Glomerular endothelial cell (primary cell): ENCODE results near the gene BCKDHB. TPM values are rescaled to one million over a fixed set of nuclear protein-coding genes. Genes with fewer than 3 reads are reported as not detected.
"Not testable (repeated sequence)": the region's sequence is repeated elsewhere in the genome, so short reads cannot be mapped to it uniquely, and the experiment has no call there.

Source experiments
- DNase-seq: peaks from one replicate; pipeline ENCODE4 v3.0.0-alpha.2; 2011; ENCODE audit warnings: low read depth, low spot score; ENCODE audit errors: extremely low read depth
- total RNA-seq: library from RNA; depleted of rRNA; stranded (reverse); fragments of >200 nt; gene quantifications from 2 replicates; pipeline ENCODE4 v1.2.3, GENCODE V29; 2015

BCKDHB gene
- total RNA-seq = 9.7 and 10.6 TPM in 2 replicates

DNA sequence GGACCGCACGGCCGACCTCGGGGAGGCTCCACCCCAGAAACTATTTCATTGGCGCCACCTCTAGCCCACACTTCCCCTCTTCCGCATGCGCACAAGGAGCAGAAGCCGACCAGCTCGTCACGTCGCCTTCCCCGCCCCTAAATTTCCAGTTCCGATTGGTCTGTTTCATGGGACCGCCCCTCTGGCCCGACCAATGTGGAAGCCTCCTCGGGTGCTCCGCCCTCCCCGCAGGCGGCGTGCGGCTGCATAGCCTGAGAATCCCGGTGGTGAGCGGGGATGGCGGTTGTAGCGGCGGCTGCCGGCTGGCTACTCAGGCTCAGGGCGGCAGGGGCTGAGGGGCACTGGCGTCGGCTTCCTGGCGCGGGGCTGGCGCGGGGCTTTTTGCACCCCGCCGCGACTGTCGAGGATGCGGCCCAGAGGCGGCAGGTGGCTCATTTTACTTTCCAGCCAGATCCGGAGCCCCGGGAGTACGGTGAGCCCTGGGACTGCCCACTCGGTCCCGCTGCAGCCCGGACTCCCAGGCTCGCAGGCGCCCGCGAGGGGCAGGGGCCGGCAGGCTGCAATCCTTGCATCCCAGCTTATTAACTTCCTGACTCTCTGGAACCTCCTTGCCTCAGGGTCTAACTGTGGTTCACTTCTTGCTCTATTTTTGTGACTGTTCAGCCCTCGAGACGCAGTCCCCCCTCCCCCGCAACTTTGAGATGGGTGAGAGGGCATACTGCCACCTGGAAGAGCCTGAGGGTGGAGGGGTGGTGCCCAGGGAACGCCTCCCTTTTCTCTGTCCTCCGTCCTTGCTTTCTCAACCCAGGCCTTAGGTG, at the start of gene BCKDHB:
BCKDHB (plus strand) TSS at position 254 of the 818 bp plus-strand sequence; CDS start at position 277, 23 bp downstream.
- DNase-seq = peak; percentile 85

DNA sequence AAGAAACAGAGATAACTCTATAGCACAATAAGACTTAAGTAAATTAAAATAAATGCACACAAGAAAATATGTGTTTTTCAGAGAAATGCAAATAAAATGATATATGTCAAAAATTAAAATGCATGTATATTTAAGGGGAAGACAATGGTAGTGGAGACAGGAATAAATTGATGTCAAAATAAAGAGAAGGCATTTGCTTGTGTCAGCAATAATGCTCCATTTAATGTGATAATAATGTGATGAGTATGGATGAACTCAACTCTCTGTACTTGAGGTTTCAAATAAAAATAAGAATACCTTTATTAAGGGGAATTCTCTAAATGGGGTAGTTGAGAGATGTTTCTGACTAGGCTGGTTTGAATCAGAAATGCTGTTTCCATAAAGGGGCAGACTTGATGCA, 45.7 kb upstream of the BCKDHB start:
- no peak for DNase-seq

DNA sequence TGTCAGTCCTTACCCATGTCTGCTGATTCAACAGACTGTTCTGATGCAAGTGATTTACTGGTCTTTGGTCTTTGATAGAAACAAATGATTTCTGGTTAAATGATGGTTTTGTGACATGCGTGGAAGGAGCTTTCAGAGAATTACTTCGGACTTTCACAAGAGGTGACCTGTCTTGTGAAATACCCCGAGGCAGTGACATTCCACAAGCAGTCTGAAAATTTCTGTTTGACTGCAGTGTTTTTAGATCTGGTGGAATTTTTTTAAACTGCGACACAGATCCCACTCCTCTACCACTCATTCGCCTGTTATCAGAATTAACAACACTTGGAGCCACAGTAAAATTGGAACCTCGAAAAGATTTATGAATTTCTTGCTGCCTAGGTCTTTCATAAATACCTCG, 38.3 kb upstream of the BCKDHB start:
- DNase-seq = not testable (repeated sequence)

DNA sequence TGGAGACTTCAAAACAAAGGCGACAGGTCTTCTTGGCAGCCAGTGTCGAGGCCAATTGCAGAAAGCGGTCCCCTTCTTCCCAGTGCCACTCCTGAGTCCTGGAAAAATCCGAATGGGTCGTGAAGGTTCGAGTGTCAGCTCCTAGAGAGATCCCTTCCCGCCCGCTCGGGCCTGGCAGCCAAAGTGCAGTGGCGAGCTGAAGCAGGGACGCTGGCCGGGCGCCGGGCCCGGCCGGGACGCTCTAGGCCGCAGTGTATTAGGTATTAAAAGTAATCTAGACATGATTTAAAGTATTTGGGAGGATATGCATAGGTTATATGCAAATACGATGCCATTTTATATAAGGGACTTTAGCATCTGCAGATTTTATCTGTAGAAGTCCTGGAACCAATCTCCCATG, 36.0 kb upstream of the BCKDHB start:
- not testable (repeated sequence) for DNase-seq

DNA sequence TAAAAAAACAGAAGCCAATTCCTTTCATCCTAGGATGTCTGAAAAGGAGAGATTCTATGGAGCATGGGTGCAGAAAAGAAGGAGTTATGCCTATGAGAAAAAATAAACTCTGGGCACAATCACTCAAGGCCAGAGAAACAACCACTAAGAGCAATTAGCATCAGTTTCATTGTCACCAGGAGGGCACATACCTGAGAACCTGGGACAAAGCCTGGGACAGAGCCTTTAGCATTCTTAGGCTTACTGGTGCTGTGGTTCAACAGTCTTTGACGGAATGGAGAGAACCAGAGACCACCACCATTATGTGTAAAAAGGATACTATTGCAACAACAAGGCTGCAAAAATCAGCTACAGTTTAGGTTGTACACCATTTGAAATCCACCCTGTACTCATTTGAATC, 29.4 kb upstream of the BCKDHB start:
- no peak for DNase-seq

DNA sequence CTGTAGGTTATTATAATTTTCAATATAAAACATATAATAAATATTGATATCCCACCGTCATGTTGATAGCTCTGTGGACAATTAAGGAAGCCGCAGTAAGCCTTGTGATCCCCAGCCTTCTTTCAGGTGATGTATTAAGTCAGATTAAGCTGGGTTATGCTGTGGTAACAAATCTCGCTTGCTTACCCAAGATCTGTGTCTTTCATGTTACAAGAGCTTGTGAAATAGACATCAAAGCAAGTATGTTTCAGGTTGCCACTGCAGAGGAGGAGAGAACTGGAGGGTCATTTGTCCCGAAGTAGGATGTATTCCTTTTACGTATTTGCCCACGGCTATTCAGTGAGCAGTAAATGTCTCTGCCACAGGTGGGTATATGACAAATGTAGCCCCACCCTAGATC, 17.8 kb upstream of the BCKDHB start:
- no peak for DNase-seq

DNA sequence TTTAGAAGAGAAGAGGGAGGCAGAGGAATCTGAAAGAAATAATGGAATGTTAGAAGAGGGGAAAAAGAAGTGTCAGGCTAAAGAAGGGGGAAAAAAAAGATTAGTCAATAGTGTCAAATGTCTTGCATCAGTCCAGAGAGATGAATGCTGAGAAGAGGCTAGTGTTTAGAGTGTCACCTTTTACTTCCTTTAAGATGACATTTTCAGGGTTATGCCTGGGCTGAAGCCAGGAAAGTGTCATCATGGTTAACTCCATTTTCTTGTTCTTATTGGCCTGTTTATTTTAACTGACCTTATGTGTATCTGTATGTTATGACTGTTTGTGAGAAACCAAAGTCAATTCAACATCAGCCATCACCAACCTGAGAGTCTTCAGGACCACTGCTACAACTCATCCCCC, 15.0 kb upstream of the BCKDHB start:
- DNase-seq = no peak

DNA sequence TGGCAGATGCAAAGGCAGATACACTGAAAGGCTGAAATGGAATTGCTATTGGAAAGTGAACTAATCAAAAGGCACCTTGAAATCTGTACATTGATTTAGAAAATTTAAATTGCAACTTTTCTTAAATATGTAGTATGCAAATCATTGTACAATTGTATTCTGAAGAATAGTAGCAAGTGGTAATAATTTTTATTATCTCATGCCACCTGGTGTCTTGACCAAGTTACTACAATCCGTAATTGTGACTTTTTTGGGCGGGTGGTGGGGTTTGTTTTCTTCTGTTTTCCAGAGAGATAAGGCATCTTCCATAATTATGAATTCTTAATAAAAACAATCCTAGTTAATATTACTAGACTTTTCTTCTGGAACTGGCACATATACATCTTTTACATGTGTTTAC, 12.5 kb upstream of the BCKDHB start:
- DNase-seq = no peak

DNA sequence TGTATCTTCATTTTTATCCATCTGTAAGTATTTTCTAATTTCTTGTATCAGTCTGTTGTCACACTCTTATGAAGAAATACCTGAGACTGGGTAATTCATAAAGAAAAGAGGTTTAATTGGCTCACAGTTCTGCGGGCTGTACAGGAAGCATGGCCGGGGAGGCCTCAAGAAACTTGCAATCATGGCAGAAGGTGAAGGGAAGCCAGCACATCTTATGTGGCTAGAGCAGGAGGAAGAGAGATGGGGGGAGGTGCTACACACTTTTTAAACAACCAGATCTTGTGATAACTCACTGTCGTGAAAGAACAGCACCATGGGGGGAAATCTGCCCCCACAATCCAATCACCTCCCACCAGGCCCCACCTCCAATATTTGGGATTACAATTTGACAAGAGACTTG, 10.9 kb upstream of the BCKDHB start:
- DNase-seq = no peak

DNA sequence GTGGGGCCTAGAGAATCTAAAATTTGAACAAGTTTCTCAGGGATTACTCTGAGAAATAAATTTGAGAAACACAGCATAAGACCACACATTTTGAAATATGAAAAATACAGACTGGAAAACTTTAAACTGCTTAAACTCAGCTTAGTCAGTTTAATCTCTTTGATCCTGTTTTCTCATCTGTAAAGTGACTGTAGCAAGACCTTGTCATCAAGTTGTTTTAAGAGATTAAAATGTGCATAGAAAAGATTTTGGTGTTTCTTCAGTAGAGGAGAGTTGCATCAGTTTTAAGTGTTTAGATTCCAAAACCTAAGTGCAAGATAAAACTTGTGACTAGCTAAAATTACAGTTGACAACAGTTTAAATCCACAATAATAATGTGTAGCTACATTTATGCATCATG, 8.1 kb upstream of the BCKDHB start:
- no peak for DNase-seq

DNA sequence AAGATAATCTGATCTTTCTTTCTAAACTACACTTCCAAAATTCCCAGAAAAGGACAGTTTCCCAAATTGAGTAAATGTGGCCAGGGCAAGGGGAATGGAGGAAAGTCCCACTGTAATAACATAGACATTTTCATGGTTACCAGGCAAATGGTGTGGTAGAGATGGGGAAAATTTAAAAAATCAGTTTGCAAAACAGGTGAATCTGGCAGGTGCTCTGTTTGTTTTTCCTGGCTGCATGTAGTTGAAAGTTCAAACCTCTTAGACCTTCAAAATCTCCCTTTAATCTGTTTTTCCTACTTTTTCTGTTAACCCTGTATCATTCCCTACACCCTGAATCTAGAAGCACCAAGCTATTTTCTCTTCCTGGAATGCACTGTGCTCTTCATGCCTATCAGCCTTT, 2.0 kb upstream of the BCKDHB start:
- no peak for DNase-seq

DNA sequence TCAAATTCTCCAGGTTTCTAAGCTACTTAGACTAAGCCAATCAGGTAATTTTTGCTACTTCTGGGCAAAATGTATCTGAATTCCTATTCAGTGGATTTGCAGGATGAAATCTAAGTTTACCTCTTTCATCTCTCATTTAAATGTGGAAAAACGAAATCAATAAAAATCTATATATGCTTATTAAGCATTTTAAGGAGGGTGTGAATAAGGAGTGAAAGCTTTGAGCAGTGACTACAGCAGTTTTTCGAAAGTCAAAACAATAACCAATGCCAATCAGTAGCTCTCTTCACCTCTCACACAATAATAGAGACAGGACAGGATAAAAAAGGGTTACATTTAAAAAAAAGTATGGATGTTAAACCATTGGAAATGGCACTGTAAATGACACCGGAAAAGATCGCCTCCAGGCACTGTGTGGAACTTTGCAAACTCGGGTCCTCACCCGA, 476 bp upstream of the BCKDHB start:
- no peak for DNase-seq

DNA sequence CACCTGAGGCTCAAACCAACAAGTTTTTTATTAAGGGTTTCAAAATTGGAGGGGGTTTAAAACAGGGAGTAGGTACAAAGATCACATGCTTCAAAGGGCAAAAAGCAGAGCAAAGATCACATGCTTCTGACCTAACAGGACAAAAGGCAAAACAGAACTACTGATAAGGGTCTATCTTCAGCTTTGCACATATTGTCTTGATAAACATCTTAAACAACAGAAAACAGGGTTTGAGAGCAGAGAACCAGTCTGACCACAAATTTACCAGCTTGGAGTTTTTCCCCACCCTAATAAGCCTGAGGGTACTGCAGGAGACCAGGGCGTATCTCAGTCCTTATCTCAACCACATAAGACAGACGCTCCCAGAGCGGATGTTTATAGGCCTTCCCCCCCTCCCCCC, 16.1 kb downstream of the BCKDHB start:
- not testable (repeated sequence) for DNase-seq

DNA sequence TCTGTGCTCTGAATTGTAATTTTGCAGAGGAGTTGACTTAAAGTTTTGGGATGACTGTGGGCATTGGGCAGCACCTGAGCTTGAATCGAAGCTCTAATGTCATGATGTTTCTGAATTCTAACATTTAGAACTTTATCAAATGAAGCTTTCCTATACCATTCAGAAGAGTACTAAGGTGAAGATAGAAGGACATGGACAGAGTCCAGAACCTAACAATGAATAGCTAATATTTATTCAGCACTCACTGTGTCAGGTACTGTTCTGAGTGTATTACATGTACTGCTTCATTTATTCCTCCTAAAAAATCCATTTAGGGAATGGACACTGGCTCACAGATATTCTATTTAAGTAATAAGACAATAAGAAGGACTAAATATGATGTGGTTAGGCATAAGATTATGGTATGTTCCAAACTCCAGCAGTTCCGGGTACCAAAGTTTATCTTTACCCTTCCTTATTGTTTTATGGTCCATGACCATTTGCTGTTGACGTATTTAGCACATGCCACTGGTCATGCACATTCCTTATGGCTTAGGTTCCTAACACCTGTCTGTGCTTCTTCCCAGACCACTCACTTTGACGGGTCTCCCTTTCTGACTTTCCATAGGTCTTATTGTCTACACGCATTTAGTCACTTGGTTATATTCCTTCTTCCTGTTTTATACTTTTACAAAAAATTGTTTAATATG, 20.3 kb downstream of the BCKDHB start:
- DNase-seq = no peak

DNA sequence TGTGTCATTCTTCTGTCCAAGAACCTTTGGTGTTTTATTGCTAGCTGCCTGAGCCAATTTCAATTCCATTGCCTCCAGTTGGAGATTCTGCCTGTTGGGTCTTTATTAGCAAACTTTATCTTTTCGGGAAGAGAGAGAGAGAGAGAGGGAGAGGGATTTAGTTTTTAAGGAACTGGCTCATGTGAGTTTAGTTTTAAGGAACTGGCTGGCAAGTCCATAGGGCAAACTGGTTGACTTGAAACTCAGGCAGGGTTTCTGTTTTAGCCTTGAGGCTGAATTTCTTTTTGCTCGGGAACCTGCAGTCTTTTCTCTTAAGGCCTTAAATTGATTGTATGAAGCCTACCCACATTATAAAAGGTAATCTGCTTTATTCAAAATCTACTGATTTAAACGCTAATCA, 23.0 kb downstream of the BCKDHB start:
- no peak for DNase-seq

DNA sequence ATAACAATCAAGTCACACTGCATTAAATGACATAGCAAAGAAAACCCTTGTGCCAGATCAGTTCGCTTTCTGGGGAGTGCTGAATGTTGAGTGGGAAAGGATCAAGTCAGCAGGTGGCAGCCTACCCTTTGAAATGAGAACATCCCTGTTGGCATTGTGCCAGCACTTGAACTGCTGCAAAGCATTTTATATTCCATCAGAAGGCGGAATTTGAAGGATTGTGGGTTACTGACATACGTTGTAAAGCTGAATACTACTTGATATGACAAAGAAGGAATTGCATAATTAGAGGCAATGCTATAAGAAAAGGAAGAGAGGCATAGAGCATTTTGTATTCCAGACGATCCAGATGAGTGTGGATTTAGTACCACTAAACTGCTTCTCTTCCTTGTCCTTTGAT, 26.5 kb downstream of the BCKDHB start:
- DNase-seq = peak; percentile 31

DNA sequence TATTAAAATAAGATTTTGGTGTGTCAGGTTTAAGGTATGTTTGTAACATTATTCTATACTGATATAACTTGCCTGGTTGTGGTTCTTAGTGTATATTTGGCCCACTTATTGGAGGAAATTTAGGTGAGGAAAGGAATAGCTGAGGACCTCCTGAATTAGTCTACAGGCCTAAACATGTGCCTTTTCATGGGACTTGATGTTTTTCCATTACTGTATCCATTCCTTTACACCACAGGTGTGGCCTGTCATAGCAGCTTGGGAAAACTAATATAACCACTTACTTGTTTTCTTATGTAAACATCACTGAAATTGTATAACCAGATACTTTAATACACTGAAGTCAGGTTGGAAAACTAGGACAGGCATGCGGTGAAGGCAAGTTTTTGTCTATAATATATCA, 27.6 kb downstream of the BCKDHB start:
- DNase-seq = no peak

DNA sequence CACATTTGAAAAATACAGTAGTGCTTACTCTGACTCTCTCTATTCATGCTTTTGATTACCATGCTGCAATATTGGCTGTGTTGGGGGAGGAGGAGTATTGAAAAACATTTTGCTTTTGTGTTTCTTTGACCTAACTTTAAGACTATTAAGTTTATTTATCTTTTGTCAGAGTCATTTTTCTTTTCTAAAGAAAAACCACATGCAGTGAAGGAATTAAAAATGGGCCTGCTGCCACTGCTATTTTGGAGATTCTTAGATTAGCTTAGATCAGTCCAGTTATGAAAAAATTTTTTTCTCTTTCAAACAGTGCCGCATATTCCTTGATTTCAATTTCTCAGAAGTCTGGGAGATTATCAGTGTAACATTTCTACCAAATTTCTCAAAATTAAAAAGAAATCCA, 36.1 kb downstream of the BCKDHB start:
- DNase-seq = no peak

DNA sequence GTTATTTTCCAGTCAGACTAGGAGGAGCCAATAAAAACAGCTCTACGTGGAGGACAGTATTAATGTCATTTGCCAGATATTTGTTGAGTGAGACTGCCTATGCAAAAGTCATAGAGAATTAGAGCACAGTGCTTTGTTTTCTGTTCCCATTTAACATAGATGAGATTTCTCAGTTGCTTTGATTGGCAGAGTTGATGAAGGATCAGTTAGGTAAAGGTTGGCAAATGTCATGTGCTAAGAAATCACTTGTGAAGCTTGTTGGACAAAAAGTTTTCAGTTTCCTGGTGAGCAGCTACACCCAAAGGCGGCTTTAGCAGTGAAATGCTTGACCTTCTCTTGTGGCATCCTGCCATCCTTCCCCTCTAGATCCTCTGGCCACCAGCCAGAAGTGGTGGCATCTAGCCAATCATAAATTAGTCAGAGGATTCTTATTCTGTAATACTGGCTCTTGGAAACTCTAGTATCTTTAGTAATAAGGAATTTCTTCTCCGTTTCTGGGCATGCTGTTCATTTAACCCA, 37.0 kb downstream of the BCKDHB start:
- peak; percentile 64 for DNase-seq

DNA sequence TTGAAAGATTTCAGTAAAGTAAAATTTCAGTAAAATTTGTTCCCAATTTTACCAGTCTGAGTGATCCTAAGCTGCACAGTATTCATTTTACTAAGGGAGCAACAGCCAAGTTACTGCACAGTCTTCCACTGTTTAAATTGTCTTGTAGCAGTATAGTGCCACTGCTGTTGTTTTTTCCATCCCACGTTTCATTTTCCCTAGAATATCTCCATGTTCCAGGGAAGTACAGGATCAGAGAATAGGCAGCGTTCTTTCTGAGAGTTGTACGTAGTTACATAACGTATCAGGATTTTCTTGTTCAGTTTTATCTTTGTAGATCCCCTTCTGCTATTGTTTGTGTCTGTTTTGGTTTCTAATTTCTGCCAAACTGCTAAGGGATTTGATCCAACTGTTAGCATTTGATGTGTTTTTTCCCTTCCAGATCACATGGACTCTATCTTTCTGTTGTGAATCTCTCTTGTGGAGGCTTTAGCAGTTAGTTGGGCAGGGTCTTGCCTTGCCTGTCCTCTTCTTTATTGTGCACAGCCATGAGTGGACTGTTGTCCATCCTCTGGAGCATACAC, 38.4 kb downstream of the BCKDHB start:
- DNase-seq = no peak

DNA sequence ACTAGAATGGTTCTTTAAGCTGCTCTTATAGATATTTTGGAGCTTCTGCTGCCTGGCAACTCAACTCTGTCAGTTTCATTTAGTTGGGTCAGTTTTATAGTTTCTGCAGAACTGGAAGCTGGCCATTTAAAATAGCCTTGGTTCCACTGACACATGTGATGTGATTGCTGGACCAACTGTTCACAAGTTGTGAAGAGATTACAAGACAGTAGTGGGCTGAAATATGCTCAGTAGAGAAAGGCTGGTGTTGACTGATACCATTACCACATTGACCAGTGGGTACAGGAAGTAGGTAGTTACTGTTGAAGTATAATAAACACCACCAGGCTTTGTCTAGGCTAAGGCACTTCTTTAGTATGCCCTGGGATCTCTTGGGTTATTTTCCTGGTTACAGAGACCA, 39.0 kb downstream of the BCKDHB start:
- no peak for DNase-seq

DNA sequence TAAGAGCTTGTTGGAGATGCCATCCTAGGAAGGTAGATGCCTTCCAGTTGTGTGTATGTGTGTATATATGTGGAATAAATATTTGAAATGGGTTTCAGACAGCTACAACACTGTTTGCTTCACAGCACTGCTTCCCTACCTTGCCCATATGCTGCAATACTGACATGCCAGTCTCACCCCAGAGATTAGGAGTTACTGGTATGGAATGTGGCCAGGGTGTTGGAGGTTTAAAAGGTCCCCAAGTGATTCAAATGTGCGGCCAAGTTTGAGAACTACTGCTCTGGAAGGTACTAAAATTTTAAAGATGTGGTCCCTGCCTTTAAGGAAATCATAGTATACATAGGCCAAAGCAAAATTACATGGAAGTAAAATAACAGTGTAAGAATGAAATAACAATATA, 39.5 kb downstream of the BCKDHB start:
- DNase-seq = no peak
